B cell (primary cell): ENCODE measurements around the gene C21orf58. TPM values are rescaled to one million over a fixed set of nuclear protein-coding genes. Genes with fewer than 3 reads are reported as not detected.

Experiments used
- ATAC-seq: fragments of 200-7000 bp; cut with Tn5 transposase; one replicate; pipeline ENCODE4 v1.10.0; 2021; ENCODE audit warnings: low read depth, mild to moderate bottlenecking, moderate number of reproducible peaks, moderate library complexity
- CTCF ChIA-PET: fragments of 350-600 bp; sonication (Branson Sonifier 250); formaldehyde crosslinking; loops from one replicate; lab custom pipeline; 2021; ENCODE audit warnings: antibody characterized with exemption, inconsistent platforms; lab: Charles Lee
- POLR2A ChIA-PET: fragments of 350-600 bp; sonication (Branson Sonifier 250); formaldehyde crosslinking; loops from one replicate; lab custom pipeline; 2021; ENCODE audit warnings: antibody characterized with exemption; lab: Charles Lee
- DNase-seq: peaks from one replicate; pipeline ENCODE4 v3.0.0; 2013
- H2AFZ ChIP-seq: 2 replicates; pipeline ENCODE4 v1.6.1; 2012; ENCODE audit warnings: mild to moderate bottlenecking, low read depth, low read length; ENCODE audit not compliant: insufficient read depth, poor library complexity, severe bottlenecking
- H3K27ac ChIP-seq, 2 donors: 1 replicate in 1 of 2; 2 replicates in 1 of 2; pipeline ENCODE4 v1.5.1; 2012 to 2013; ENCODE audit warnings: low read length in 2 of 2, mild to moderate bottlenecking in 2 of 2, moderate library complexity in 1 of 2
- H3K27me3 ChIP-seq, 4 experiments: fragments of 200-600 bp in 1 of 4; sonication (generic) in 1 of 4; replicated peaks in 1 of 4; 1 replicate in 2 of 4; 2 replicates in 2 of 4; pipeline versions ENCODE4 v1.6.1 to v1.7.0; 2013 to 2016; ENCODE audit warnings: low read length in 3 of 4, mild to moderate bottlenecking in 2 of 4, mixed read lengths in 1 of 4, moderate library complexity in 1 of 4; ENCODE audit not compliant: insufficient read depth in 4 of 4, control insufficient read depth in 3 of 4; ENCODE audit errors: control extremely low read depth in 1 of 4
- H3K36me3 ChIP-seq, 2 experiments: replicated peaks in 1 of 2; 1 replicate in 1 of 2; 2 replicates in 1 of 2; pipeline versions ENCODE4 v1.6.1 to v1.7.1; 2013; ENCODE audit warnings: low read length in 1 of 2; ENCODE audit not compliant: insufficient read depth in 2 of 2, control insufficient read depth in 1 of 2; ENCODE audit errors: control extremely low read depth in 1 of 2, extremely low read depth in 1 of 2
- H3K4me1 ChIP-seq, 2 donors: fragments of 200-600 bp in 1 of 2; sonication (generic) in 1 of 2; 1 replicate in 1 of 2; 2 replicates in 1 of 2; pipeline versions ENCODE4 v1.5.1 to v1.6.1; 2013 to 2017; ENCODE audit warnings: low read length in 2 of 2; ENCODE audit not compliant: control insufficient read depth in 2 of 2, insufficient read depth in 2 of 2
- H3K4me2 ChIP-seq: replicated peaks from 2 replicates; pipeline ENCODE3; 2012; ENCODE audit warnings: mild to moderate bottlenecking, low read depth, low read length; ENCODE audit not compliant: poor library complexity, severe bottlenecking
- H3K4me3 ChIP-seq, 5 experiments: fragments of 200-600 bp in 1 of 5; sonication (generic) in 1 of 5; 1 replicate in 3 of 5; 2 replicates in 2 of 5; pipeline versions ENCODE4 v1.5.1 to v1.7.0; 2011 to 2016; ENCODE audit warnings: low read length in 4 of 5, mild to moderate bottlenecking in 4 of 5, low read depth in 2 of 5, control low read depth in 1 of 5, moderate library complexity in 1 of 5; ENCODE audit not compliant: insufficient read depth in 1 of 5; ENCODE audit errors: control extremely low read depth in 1 of 5, extremely low read depth in 1 of 5
- H3K79me2 ChIP-seq: fragments of 200-600 bp; sonication (generic); one replicate; pipeline ENCODE4 v1.6.0; 2016; ENCODE audit warnings: low read length; ENCODE audit not compliant: control insufficient read depth, insufficient read depth
- H3K9ac ChIP-seq: fragments of 200-600 bp; sonication (generic); 2 replicates; pipeline ENCODE4 v1.6.1; 2017; ENCODE audit warnings: mild to moderate bottlenecking, low read length, moderate library complexity
- H3K9me3 ChIP-seq, 3 donors: one replicate each; pipeline versions ENCODE4 v1.6.1 to v1.7.1; 2013; ENCODE audit warnings: low read length in 2 of 3; ENCODE audit not compliant: control insufficient read depth in 2 of 3, insufficient read depth in 1 of 3; ENCODE audit errors: control extremely low read depth in 1 of 3
- H4K20me1 ChIP-seq: 2 replicates; pipeline ENCODE4 v1.6.0; 2012; ENCODE audit warnings: mild to moderate bottlenecking, low read length; ENCODE audit not compliant: insufficient read depth, control insufficient read depth, poor library complexity, severe bottlenecking
- H3K27ac Mint-ChIP-seq: one replicate; pipeline ENCODE4 v1.8.0; 2021; ENCODE audit warnings: mixed read lengths
- H3K27me3 Mint-ChIP-seq: one replicate; pipeline ENCODE4 v1.8.0; 2021; ENCODE audit warnings: mixed read lengths
- H3K4me1 Mint-ChIP-seq: one replicate; pipeline ENCODE4 v1.8.0; 2021; ENCODE audit warnings: mixed read lengths
- H3K4me3 Mint-ChIP-seq: one replicate; pipeline ENCODE4 v1.8.0; 2021; ENCODE audit warnings: mixed read lengths
- H3K9me3 Mint-ChIP-seq: one replicate; pipeline ENCODE4 v1.8.0; 2022; ENCODE audit warnings: mixed read lengths; ENCODE audit not compliant: insufficient read depth
- CTCF ChIP-seq: fragments of 200-600 bp; IDR thresholded peaks from one replicate; pipeline ENCODE4 v1.8.0; 2022; ENCODE audit warnings: antibody characterized with exemption, mild to moderate bottlenecking
- EZH2 ChIP-seq: IDR thresholded peaks from 2 replicates; pipeline ENCODE4 v1.6.1; 2012; ENCODE audit warnings: borderline replicate concordance, low read depth, mild to moderate bottlenecking, moderate library complexity, low read length; ENCODE audit not compliant: insufficient read depth, poor library complexity, severe bottlenecking
- WGBS: methylation state at CpG from one replicate; pipeline ENCODE4 v1.1.5; 2013; ENCODE audit warnings: missing lambda C conversion rate; ENCODE audit not compliant: insufficient coverage; 5-methylcytosine and 5-hydroxymethylcytosine counted together
- intact Hi-C: fragments of 100-400 bp; cut with micrococcal nuclease; formaldehyde crosslinking; loops from one replicate; pipeline ENCODE4 v1.10.0; 2022
- polyA plus RNA-seq: library from polyadenylated mRNA; depleted of rRNA; stranded (reverse); fragments of >200 nt; gene quantifications from 2 replicates; pipeline ENCODE4 v1.2.3, GENCODE V29; 2012
- total RNA-seq, 2 donors: library from RNA; stranded (reverse); fragments of 120-200 nt in 1 of 2; gene quantifications; 1 replicate in 1 of 2; 2 replicates in 1 of 2; pipeline versions ENCODE4 v1.2.3 to v1.2.4, GENCODE V29; 2013 to 2022

The C21orf58 gene
- total and polyA plus RNA-seq, 2 donors (not counting 1 experiment from before 2014, with no cell fraction given): 6.3 to 9.5 TPM

DNA sequence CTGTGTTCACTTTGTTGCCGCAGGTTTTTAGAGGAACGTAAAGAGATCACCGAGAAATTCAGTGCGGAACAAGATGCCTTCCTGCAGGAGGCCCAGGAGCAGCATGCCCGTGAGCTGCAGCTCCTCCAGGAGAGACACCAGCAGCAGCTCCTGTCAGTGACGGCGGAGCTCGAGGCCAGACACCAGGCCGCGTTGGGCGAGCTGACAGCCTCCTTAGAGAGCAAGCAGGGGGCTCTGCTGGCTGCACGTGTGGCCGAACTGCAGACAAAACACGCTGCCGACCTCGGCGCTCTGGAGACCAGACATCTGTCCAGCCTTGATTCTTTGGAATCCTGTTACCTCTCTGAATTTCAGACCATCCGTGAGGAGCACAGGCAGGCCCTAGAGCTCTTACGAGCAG, 42.9 kb upstream of the C21orf58 start:
- Mint-ChIP-seq H3K27me3 (no peaks in the 10 kb centered on the region), H3K27ac (no peak overlapping the region), H3K9me3 (no peaks in the 10 kb centered on the region), H3K4me1 (peaks cover 20% of the 10 kb centered on the region), H3K4me3 (no peak overlapping the region)
- Histone ChIP-seq H3K27me3 (no peaks in the 10 kb centered on the region), H3K4me3 (no peak overlapping the region), H3K27ac (no peak overlapping the region), H2AFZ (no peak overlapping the region), H3K9me3 (peaks cover 0 to under 1% (median 0%) of the 10 kb centered on the region in 3 donors), H4K20me1 (no peaks in the 10 kb centered on the region), H3K79me2 (peaks cover 18% of the 10 kb centered on the region), H3K36me3 (peaks cover 2 to 30% of the 10 kb centered on the region in 2 experiments), H3K4me1 (peaks cover 18 to 22% of the 10 kb centered on the region in 2 donors), H3K4me2 (no peak overlapping the region), H3K9ac (no peak overlapping the region)
- DNase-seq: no peak
- ChIA-PET CTCF (interaction anchor here (0.6 kb wide), 1 partner anchor 88 kb away, joined by 3 read pairs; no protein-coding TSS in a partner anchor), POLR2A (no interaction called here)
- intact Hi-C loops: no loop called here
- 96% methylated on average over 19 of the region's 19 CpGs for WGBS
- no peak for TF ChIP-seq EZH2
- no peak for TF ChIP-seq CTCF
- ATAC-seq: no peak

GRCh38 chr21:46366091-46366490, 42.4 kb upstream of the C21orf58 start:
- ATAC-seq: no peak
- WGBS: over 99% methylated on average over 11 of the region's 11 CpGs
- Histone ChIP-seq H3K27ac (no peak overlapping the region), H3K9me3 (no peaks in the 10 kb centered on the region), H3K36me3 (peaks cover 2 to 30% of the 10 kb centered on the region in 2 experiments), H3K4me1 (peaks cover 18 to 22% of the 10 kb centered on the region in 2 donors), H3K9ac (no peak overlapping the region), H4K20me1 (no peaks in the 10 kb centered on the region), H3K27me3 (no peaks in the 10 kb centered on the region), H3K79me2 (peaks cover 18% of the 10 kb centered on the region), H3K4me2 (no peak overlapping the region), H2AFZ (no peak overlapping the region), H3K4me3 (no peak overlapping the region)
- DNase-seq: no peak
- no peak overlapping the region for H3K4me3 Mint-ChIP-seq
- no peaks in the 10 kb centered on the region for H3K9me3 Mint-ChIP-seq
- no peak overlapping the region for H3K27ac Mint-ChIP-seq
- H3K4me1 Mint-ChIP-seq: peaks cover 18% of the 10 kb centered on the region
- CTCF ChIA-PET: no interaction called here
- POLR2A ChIA-PET: no interaction called here
- intact Hi-C loops: no loop called here
- TF ChIP-seq CTCF (no peak), EZH2 (no peak)
- no peaks in the 10 kb centered on the region for H3K27me3 Mint-ChIP-seq
